GM23338 (cell line): ENCODE measurements around the gene GNAI2. TPM values are rescaled to one million over a fixed set of nuclear protein-coding genes. Genes with fewer than 3 reads are reported as not detected.
A peak's percentile ranks its signal among the peaks of the same experiment; 100 is the strongest.

Source experiments
- ATAC-seq: fragments of 200-7000 bp; cut with Tn5 transposase; 3 replicates; pipeline ENCODE4 v1.9.1; 2020
- DNase-seq: peaks from one replicate; pipeline ENCODE4 v3.0.0-alpha.2; 2015; ENCODE audit warnings: low spot score
- H2AFZ ChIP-seq: fragments of 200-600 bp; sonication (generic); 2 replicates; pipeline ENCODE4 v1.8.0; 2016; ENCODE audit warnings: antibody characterized with exemption, mild to moderate bottlenecking, moderate library complexity
- H3F3A ChIP-seq: fragments of 200-600 bp; sonication (generic); replicated peaks from 2 replicates; pipeline ENCODE4 v1.8.0; 2017; ENCODE audit warnings: antibody characterized with exemption, mixed run types, low read depth
- H3K27ac ChIP-seq: fragments of 200-600 bp; sonication (generic); 2 replicates; pipeline ENCODE4 v1.6.1; 2016; ENCODE audit warnings: low read depth
- H3K27me3 ChIP-seq: fragments of 200-600 bp; sonication (generic); 2 replicates; pipeline ENCODE4 v1.8.0; 2016; ENCODE audit warnings: mild to moderate bottlenecking, mixed run types, moderate library complexity; ENCODE audit not compliant: insufficient read depth
- H3K36me3 ChIP-seq: fragments of 200-600 bp; sonication (generic); 2 replicates; pipeline ENCODE4 v1.8.0; 2016; ENCODE audit warnings: mild to moderate bottlenecking; ENCODE audit not compliant: insufficient read depth
- H3K4me1 ChIP-seq: fragments of 200-600 bp; sonication (generic); 2 replicates; pipeline ENCODE4 v1.8.0; 2016; ENCODE audit warnings: mild to moderate bottlenecking, moderate library complexity; ENCODE audit not compliant: insufficient read depth
- H3K4me2 ChIP-seq: fragments of 200-600 bp; sonication (generic); 2 replicates; pipeline ENCODE4 v1.7.1; 2017; ENCODE audit warnings: mixed run types
- H3K4me3 ChIP-seq: fragments of 200-600 bp; sonication (generic); 2 replicates; pipeline ENCODE4 v1.6.1; 2016; ENCODE audit warnings: mixed run types
- H3K79me2 ChIP-seq: fragments of 200-600 bp; sonication (generic); replicated peaks from 2 replicates; pipeline ENCODE4 v1.8.0; 2017; ENCODE audit warnings: mild to moderate bottlenecking; ENCODE audit not compliant: insufficient read depth
- H3K9me2 ChIP-seq: fragments of 200-600 bp; sonication (generic); 2 replicates; pipeline ENCODE4 v1.8.0; 2017; ENCODE audit not compliant: insufficient read depth
- H4K20me1 ChIP-seq: fragments of 200-600 bp; sonication (generic); replicated peaks from 2 replicates; pipeline ENCODE4 v1.8.0; 2017; ENCODE audit warnings: mild to moderate bottlenecking; ENCODE audit not compliant: insufficient read depth
- H3K27ac Mint-ChIP-seq: 2 replicates; pipeline ENCODE4 v1.8.0; 2020; ENCODE audit warnings: inconsistent platforms, mild to moderate bottlenecking, moderate library complexity, mixed read lengths
- H3K27me3 Mint-ChIP-seq: 3 replicates; pipeline ENCODE4 v1.8.0; 2022; ENCODE audit warnings: low read depth, mild to moderate bottlenecking, moderate library complexity, mixed read lengths, inconsistent platforms; ENCODE audit not compliant: insufficient read depth, poor library complexity
- H3K36me3 Mint-ChIP-seq: 3 replicates; pipeline ENCODE4 v1.8.0; 2021; ENCODE audit warnings: low read depth, mild to moderate bottlenecking, inconsistent platforms, moderate library complexity, mixed read lengths
- H3K4me1 Mint-ChIP-seq: 3 replicates; pipeline ENCODE4 v1.8.0; 2020; ENCODE audit warnings: mild to moderate bottlenecking, inconsistent platforms, mixed read lengths
- H3K4me3 Mint-ChIP-seq: 3 replicates; pipeline ENCODE4 v1.8.0; 2021; ENCODE audit warnings: moderate library complexity, mild to moderate bottlenecking, inconsistent platforms, mixed read lengths
- H3K9me3 Mint-ChIP-seq: 3 replicates; pipeline ENCODE4 v1.8.0; 2020; ENCODE audit warnings: moderate library complexity, mild to moderate bottlenecking, inconsistent platforms, mixed read lengths
- CREB1 ChIP-seq: fragments of 250-450 bp; sonication (Bioruptor Pico); IDR thresholded peaks from 2 replicates; pipeline ENCODE4 v1.5.0; 2020; ENCODE audit warnings: low read depth, mild to moderate bottlenecking, moderate library complexity
- EZH2phosphoT487 ChIP-seq: fragments of 200-600 bp; sonication (generic); IDR thresholded peaks from one replicate; pipeline ENCODE4 v1.8.1; 2018; ENCODE audit warnings: antibody characterized with exemption; ENCODE audit not compliant: unreplicated experiment
- NANOG ChIP-seq: IDR thresholded peaks from 2 replicates; pipeline ENCODE4 v1.6.1; 2016; ENCODE audit warnings: antibody characterized with exemption, borderline replicate concordance
- ZNF114 ChIP-seq: fragments of 250-450 bp; sonication (Bioruptor Pico); IDR thresholded peaks from 2 replicates; pipeline ENCODE4 v1.5.0; 2020; ENCODE audit warnings: mild to moderate bottlenecking, moderate library complexity
- polyA plus RNA-seq: library from polyadenylated mRNA; unstranded; fragments of >200 nt; fragmentation: Nextera tagmentation; extraction: Ambion mirVana; gene quantifications from 2 replicates; pipeline ENCODE4 v1.2.1, GENCODE V29; 2016
- total RNA-seq: library from RNA; depleted of rRNA; stranded (reverse); fragments of >200 nt; shearing (Covaris generic); gene quantifications from 2 replicates; pipeline ENCODE4 v1.2.3, GENCODE V29; 2014
- TF ChIP-seq, protein P1 (sequence below): fragments of 250-450 bp; sonication (Bioruptor Pico); IDR thresholded peaks from 2 replicates; pipeline ENCODE4 v1.5.0; 2020; ENCODE audit warnings: mild to moderate bottlenecking, moderate library complexity

Gene GNAI2
- total and polyA plus RNA-seq, 2 experiments from 2014 or later, result 138 to 153 TPM

DNA sequence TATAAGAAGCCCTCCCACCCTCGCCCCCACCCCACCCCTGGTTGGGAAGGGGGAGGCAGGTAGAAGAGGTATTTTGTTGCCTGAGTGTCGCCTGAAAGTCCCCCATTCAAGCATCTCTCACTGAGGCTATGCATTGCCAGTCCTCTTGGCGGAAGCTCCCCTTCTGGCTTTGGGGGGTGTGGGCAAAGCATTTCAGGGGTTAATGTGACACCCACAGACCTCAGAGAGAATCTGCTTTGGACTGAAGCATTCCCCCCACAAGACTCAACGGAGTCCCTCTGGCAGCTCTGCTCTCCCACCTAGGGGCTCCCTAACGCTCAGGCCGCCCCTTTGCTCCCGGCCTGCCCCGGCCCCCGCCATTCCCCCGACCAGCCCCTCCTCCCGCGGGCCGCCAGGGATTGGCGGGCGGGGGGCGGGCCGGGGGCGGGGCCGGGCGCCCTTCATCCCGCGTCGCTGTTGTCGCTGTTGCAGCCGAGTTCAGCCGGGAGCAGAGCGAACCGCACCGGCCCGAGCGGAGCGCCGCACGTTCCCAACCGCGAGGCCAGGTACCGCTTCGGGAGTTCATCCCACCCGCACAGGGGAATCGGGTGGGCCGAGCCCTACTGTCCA is 31.1 kb upstream of the GNAI2 start, which contains the start of gene SLC38A3:
SLC38A3 (plus strand) TSS at position 468 of the 609 bp plus-strand sequence. CDS start 8,929 bp downstream, outside the sequence.
- H3K27ac ChIP-seq, result no peak within 1 kb of the TSS
- peaks cover 29% of the 10 kb centered on the region for H3K27me3 ChIP-seq

More for the DNA sequence above, 31.1 kb upstream of the GNAI2 start, which contains the start of gene SLC38A3:
- DNase-seq, result peak; percentile 83
- H3K4me1 Mint-ChIP-seq, result peaks cover 14% of the 10 kb centered on the region
- no peak for TF ChIP-seq EZH2phosphoT487
- no peak for TF ChIP-seq CREB1 (CRISPR knock-in tag)
- TF ChIP-seq, protein P1, sequence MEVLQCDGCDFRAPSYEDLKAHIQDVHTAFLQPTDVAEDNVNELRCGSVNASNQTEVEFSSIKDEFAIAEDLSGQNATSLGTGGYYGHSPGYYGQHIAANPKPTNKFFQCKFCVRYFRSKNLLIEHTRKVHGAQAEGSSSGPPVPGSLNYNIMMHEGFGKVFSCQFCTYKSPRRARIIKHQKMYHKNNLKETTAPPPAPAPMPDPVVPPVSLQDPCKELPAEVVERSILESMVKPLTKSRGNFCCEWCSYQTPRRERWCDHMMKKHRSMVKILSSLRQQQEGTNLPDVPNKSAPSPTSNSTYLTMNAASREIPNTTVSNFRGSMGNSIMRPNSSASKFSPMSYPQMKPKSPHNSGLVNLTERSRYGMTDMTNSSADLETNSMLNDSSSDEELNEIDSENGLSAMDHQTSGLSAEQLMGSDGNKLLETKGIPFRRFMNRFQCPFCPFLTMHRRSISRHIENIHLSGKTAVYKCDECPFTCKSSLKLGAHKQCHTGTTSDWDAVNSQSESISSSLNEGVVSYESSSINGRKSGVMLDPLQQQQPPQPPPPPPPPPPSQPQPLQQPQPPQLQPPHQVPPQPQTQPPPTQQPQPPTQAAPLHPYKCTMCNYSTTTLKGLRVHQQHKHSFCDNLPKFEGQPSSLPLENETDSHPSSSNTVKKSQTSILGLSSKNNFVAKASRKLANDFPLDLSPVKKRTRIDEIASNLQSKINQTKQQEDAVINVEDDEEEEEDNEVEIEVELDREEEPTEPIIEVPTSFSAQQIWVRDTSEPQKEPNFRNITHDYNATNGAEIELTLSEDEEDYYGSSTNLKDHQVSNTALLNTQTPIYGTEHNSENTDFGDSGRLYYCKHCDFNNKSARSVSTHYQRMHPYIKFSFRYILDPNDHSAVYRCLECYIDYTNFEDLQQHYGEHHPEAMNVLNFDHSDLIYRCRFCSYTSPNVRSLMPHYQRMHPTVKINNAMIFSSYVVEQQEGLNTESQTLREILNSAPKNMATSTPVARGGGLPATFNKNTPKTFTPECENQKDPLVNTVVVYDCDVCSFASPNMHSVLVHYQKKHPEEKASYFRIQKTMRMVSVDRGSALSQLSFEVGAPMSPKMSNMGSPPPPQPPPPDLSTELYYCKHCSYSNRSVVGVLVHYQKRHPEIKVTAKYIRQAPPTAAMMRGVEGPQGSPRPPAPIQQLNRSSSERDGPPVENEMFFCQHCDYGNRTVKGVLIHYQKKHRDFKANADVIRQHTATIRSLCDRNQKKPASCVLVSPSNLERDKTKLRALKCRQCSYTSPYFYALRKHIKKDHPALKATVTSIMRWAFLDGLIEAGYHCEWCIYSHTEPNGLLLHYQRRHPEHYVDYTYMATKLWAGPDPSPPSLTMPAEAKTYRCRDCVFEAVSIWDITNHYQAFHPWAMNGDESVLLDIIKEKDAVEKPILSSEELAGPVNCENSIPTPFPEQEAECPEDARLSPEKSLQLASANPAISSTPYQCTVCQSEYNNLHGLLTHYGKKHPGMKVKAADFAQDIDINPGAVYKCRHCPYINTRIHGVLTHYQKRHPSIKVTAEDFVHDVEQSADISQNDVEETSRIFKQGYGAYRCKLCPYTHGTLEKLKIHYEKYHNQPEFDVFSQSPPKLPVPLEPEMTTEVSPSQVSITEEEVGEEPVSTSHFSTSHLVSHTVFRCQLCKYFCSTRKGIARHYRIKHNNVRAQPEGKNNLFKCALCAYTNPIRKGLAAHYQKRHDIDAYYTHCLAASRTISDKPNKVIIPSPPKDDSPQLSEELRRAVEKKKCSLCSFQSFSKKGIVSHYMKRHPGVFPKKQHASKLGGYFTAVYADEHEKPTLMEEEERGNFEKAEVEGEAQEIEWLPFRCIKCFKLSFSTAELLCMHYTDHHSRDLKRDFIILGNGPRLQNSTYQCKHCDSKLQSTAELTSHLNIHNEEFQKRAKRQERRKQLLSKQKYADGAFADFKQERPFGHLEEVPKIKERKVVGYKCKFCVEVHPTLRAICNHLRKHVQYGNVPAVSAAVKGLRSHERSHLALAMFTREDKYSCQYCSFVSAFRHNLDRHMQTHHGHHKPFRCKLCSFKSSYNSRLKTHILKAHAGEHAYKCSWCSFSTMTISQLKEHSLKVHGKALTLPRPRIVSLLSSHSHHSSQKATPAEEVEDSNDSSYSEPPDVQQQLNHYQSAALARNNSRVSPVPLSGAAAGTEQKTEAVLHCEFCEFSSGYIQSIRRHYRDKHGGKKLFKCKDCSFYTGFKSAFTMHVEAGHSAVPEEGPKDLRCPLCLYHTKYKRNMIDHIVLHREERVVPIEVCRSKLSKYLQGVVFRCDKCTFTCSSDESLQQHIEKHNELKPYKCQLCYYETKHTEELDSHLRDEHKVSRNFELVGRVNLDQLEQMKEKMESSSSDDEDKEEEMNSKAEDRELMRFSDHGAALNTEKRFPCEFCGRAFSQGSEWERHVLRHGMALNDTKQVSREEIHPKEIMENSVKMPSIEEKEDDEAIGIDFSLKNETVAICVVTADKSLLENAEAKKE (CRISPR knock-in tag), result no peak
- TF ChIP-seq NANOG, result no peak
- TF ChIP-seq ZNF114, result no peak
- H3K27ac Mint-ChIP-seq, result no peak within 1 kb of the TSS
- no peaks in the 10 kb centered on the region for H3K9me3 Mint-ChIP-seq
- Histone ChIP-seq H3K4me2 (peak within 1 kb of the TSS; percentile 94), H3K9me2 (no peaks in the 10 kb centered on the region), H4K20me1 (no peaks in the 10 kb centered on the region), H3F3A (0 out of 2 replicates have a peak, but pooled peaks cover 4% of the 10 kb centered on the region), H3K36me3 (no peaks in the 10 kb centered on the region), H3K4me3 (peak within 1 kb of the TSS; percentile 75), H3K79me2 (no peaks in the 10 kb centered on the region), H2AFZ (peak within 1 kb of the TSS; percentile 94), H3K4me1 (no peaks in the 10 kb centered on the region)
- H3K27me3 Mint-ChIP-seq, result peaks cover 27% of the 10 kb centered on the region
- ATAC-seq, result peak; percentile 72
- H3K36me3 Mint-ChIP-seq, result no peaks in the 10 kb centered on the region
- peak within 1 kb of the TSS; percentile 67 for H3K4me3 Mint-ChIP-seq
